ENCODE data around the gene ZCCHC17. TPM values are rescaled to one million over a fixed set of nuclear protein-coding genes. Genes with fewer than 3 reads are reported as not detected.

Gene ZCCHC17
- total RNA-seq, 1 donor from 2014 or later: 39.2 TPM

- TF ChIP-seq CTCF (conservative IDR thresholded peaks at IDR 0.05; ENCODE audit: low read depth, low read length): no peak
Observed at GRCh38 chr1:31373056-31373896, 76.4 kb downstream of the ZCCHC17 start, which contains the start of gene FABP3. Gene FABP3 (minus strand): TSS chr1:31373076. CDS start chr1:31373014, 62 bp downstream.

GRCh38 chr1:31373897-31374486 lies 77.2 kb downstream of the ZCCHC17 start:
- no peak overlapping the region for H3K4me3 ChIP-seq (ENCODE audit: low read depth, low read length)
- DNase-seq (ENCODE audit: low read depth): no peak
- no peak for TF ChIP-seq CTCF (conservative IDR thresholded peaks at IDR 0.05; ENCODE audit: low read depth, low read length)

More at GRCh38 chr1:31373056-31373896, 76.4 kb downstream of the ZCCHC17 start, which contains the start of gene FABP3:
- DNase-seq (ENCODE audit: low read depth): no peak
- peak within 1 kb of the TSS; percentile 38 for H3K4me3 ChIP-seq (ENCODE audit: low read depth, low read length)

- no peak overlapping the region for H3K4me3 ChIP-seq (ENCODE audit: low read depth, low read length)
- DNase-seq (ENCODE audit: low read depth): no peak
- TF ChIP-seq CTCF (conservative IDR thresholded peaks at IDR 0.05; ENCODE audit: low read depth, low read length): no peak
Observed at GRCh38 chr1:31374511-31375196, 77.8 kb downstream of the ZCCHC17 start.

GRCh38 chr1:31376375-31377134 lies 79.7 kb downstream of the ZCCHC17 start:
- TF ChIP-seq CTCF (conservative IDR thresholded peaks at IDR 0.05; ENCODE audit: low read depth, low read length): no peak
- no peak overlapping the region for H3K4me3 ChIP-seq (ENCODE audit: low read depth, low read length)
- no peak for DNase-seq (ENCODE audit: low read depth)

- no peak for DNase-seq (ENCODE audit: low read depth)
- no peak overlapping the region for H3K4me3 ChIP-seq (ENCODE audit: low read depth, low read length)
- no peak for TF ChIP-seq CTCF (conservative IDR thresholded peaks at IDR 0.05; ENCODE audit: low read depth, low read length)
Observed at GRCh38 chr1:31377364-31377863, 80.6 kb downstream of the ZCCHC17 start.

- TF ChIP-seq CTCF (conservative IDR thresholded peaks at IDR 0.05; ENCODE audit: low read depth, low read length): no peak
- no peak for DNase-seq (ENCODE audit: low read depth)
- H3K4me3 ChIP-seq (ENCODE audit: low read depth, low read length): no peak overlapping the region
Observed at GRCh38 chr1:31378001-31378400, 81.2 kb downstream of the ZCCHC17 start.
